ENCODE results near the gene MCFD2. TPM values are rescaled to one million over a fixed set of nuclear protein-coding genes. Genes with fewer than 3 reads are reported as not detected.

Gene MCFD2
- polyA plus RNA-seq, 1 of the 3 experiments (the other 2 are of a cell fraction): 88.2 TPM

DNA sequence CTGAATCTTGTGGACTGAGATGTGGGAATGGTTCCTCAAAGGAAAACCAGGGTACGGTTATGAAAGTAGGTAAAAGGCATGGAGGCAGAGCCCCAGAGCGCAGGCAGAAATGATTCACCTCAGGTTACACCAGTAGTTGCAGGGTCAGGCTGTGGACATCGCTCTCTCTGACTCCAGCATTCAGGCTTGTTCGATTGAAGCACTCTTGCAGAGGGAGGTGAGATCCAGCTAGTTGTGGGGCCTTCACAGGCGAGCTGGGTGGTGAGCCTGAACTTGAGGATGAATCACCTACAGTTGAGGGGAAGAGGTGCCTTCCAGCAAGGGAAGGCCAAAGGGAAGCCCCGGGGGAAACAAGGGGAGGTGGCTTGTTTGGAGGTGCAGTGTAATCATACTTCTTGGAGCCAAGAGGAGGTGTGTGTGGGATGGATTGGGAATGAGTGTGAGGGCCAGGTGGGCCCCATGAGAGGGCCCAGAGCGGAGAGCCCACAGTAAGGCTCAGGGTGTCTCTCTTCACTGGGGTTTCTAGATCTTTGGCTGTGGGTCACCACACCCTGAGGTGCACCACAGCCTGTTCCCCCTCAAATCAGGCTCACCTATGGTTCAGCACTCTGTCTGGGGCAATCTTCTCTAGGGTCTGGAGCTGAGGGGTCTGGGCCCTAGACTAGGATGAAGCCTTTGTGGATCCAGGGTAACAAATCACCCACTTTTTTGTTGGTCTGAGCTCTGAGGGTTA, 48.5 kb upstream of the MCFD2 start:
- peaks cover 8 to 35% of the 10 kb centered on the region in 2 experiments; a peak in 3 of 4 replicates for H3K4me1 ChIP-seq (ENCODE audit: control insufficient read depth in 1 of 2, insufficient read depth in 2 of 2, low read depth in 1 of 2, low read length in 1 of 2)
- no peak overlapping the region for H3K4me2 ChIP-seq
- H2AFZ ChIP-seq (ENCODE audit: low read depth): no peak overlapping the region
- TF ChIP-seq CHD2 (IDR thresholded peaks at IDR 0.05; ENCODE audit: low read length, partially characterized antibody) (no peak), TEAD4 (IDR thresholded peaks at IDR 0.05; ENCODE audit: borderline replicate concordance, insufficient read depth) (no peak), GABPA (IDR thresholded peaks at IDR 0.05; ENCODE audit: low read depth) (no peak), FOXM1 (IDR thresholded peaks at IDR 0.05; ENCODE audit: low read depth) (no peak), RAD21 (IDR thresholded peaks at IDR 0.05; ENCODE audit: low read length) (no peak), RCOR1 (IDR thresholded peaks at IDR 0.05; ENCODE audit: low read length) (no peak), RFX5 (IDR thresholded peaks at IDR 0.05; ENCODE audit: low read length) (no peak), GATA2 (CRISPR knock-in tag; IDR thresholded peaks at IDR 0.05) (no peak), EP300 (IDR thresholded peaks at IDR 0.05; ENCODE audit: borderline replicate concordance in 1 of 2, low read depth in 1 of 2, low read length in 1 of 2) (no peak)
- TF ChIP-seq, protein P1, sequence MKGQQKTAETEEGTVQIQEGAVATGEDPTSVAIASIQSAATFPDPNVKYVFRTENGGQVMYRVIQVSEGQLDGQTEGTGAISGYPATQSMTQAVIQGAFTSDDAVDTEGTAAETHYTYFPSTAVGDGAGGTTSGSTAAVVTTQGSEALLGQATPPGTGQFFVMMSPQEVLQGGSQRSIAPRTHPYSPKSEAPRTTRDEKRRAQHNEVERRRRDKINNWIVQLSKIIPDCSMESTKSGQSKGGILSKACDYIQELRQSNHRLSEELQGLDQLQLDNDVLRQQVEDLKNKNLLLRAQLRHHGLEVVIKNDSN (IDR thresholded peaks at IDR 0.05; ENCODE audit: borderline replicate concordance, low read depth): no peak
- TF ChIP-seq, protein P2, sequence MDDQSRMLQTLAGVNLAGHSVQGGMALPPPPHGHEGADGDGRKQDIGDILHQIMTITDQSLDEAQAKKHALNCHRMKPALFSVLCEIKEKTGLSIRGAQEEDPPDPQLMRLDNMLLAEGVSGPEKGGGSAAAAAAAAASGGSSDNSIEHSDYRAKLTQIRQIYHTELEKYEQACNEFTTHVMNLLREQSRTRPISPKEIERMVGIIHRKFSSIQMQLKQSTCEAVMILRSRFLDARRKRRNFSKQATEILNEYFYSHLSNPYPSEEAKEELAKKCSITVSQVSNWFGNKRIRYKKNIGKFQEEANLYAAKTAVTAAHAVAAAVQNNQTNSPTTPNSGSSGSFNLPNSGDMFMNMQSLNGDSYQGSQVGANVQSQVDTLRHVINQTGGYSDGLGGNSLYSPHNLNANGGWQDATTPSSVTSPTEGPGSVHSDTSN (IDR thresholded peaks at IDR 0.05): no peak
- TF ChIP-seq, protein P3, sequence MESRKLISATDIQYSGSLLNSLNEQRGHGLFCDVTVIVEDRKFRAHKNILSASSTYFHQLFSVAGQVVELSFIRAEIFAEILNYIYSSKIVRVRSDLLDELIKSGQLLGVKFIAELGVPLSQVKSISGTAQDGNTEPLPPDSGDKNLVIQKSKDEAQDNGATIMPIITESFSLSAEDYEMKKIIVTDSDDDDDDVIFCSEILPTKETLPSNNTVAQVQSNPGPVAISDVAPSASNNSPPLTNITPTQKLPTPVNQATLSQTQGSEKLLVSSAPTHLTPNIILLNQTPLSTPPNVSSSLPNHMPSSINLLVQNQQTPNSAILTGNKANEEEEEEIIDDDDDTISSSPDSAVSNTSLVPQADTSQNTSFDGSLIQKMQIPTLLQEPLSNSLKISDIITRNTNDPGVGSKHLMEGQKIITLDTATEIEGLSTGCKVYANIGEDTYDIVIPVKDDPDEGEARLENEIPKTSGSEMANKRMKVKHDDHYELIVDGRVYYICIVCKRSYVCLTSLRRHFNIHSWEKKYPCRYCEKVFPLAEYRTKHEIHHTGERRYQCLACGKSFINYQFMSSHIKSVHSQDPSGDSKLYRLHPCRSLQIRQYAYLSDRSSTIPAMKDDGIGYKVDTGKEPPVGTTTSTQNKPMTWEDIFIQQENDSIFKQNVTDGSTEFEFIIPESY (IDR thresholded peaks at IDR 0.05; ENCODE audit: borderline replicate concordance, low read depth): no peak
- no peaks in the 10 kb centered on the region for H3K9me3 ChIP-seq
- 88% methylated on average over 7 of the region's 7 CpGs for WGBS (ENCODE audit: low lambda C conversion rate)
- no peaks in the 10 kb centered on the region for H3K27me3 ChIP-seq (ENCODE audit: insufficient read depth)
- no peaks in the 10 kb centered on the region for H4K20me1 ChIP-seq (ENCODE audit: insufficient read depth)
- POLR2A ChIA-PET: no interaction called here
- no peak for DNase-seq
- H3K9me2 ChIP-seq: no peaks in the 10 kb centered on the region
- peaks cover 42% of the 10 kb centered on the region; the same call in 1 of the 2 replicates for H3K79me2 ChIP-seq (ENCODE audit: insufficient read depth)
- CTCF ChIA-PET: interaction anchor here (1.0 to 2.8 kb wide), 3 partner anchors 9 to 359 kb away, joined by 4 to 14 read pairs (median 7); no protein-coding TSS in a partner anchor
- H3K9ac ChIP-seq: no peak overlapping the region
- peak overlapping the region in 1 of 2 experiments; percentile 54; a peak in 2 of 4 replicates for H3K27ac ChIP-seq (ENCODE audit: low read depth in 2 of 2, low read length in 1 of 2)
- peaks cover 10% of the 10 kb centered on the region in 2 experiments for H3K36me3 ChIP-seq (replicated peaks in 1 of 2; ENCODE audit: control insufficient read depth in 1 of 2, insufficient read depth in 2 of 2, low read length in 1 of 2)
- H3F3A ChIP-seq (replicated peaks; ENCODE audit: insufficient read depth): peaks cover 28% of the 10 kb centered on the region
- no peak overlapping the region for H3K4me3 ChIP-seq (ENCODE audit: low read depth in 2 of 2, low read length in 1 of 2)

Measured in SK-N-SH (cell line).